Measurements from ENCODE around the gene SMIM22.
"Not testable (repeated sequence)": the region's sequence is repeated elsewhere in the genome, so short reads cannot be mapped to it uniquely, and the experiment has no call there.

Gene SMIM22

DNA sequence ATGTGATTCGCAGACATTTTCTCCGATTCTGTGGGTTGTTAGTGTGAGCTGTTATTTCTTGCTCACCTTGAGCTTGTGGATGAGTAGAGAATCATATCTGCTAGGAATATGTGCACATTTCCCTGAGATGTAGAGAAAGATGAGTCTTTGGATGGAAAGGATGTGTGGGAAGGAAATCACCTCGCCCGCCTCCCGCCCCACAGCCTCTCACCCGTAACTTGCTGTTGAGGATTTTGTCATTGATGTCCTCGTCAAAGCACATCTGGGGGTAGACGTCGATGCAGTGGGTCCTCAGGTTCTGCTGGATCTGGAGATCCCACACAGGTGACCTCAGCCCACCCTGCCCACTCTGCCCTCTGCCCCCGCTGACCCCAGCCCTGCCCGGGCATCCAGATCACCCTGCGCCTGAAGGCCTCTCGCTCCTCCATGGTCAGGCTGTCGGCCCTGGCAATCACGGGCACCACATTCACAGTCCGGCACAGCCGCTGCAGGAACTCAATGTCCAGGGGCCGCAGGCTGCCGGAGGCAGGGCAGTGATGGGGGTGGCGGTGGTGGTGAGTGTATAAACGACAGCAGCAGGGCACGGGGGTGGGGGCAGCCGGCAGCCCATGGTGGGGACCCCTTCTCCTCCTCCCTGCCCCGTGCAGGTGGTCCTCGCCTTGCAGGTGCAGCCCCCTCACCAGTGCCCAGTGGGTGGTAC is 11.8 kb upstream of the SMIM22 start:
- no peak for TF ChIP-seq CTCF (conservative IDR thresholded peaks at IDR 0.05; ENCODE audit: low read depth, low read length)
- no peak overlapping the region for H3K4me3 ChIP-seq (ENCODE audit: low read length)
- no peak for DNase-seq (ENCODE audit: low read depth)

DNA sequence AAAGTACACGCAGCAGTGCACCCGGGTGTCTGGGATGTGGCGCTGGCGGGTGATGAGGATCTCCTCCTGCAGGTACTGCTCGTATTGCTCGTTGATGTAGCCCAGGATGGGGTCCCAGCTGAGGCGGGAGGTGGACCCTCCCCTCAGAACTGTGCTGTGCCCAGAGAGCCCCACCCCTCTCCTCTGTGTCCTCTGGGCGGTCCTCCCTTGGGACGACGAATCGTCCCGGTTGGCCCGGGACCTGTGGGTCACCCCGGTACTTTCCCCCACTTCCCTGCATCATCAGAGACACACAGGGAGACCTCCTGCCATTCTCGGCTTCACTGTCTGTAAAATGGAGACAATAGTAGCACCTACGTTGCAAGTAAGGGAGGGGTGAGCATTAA is 11.2 kb upstream of the SMIM22 start:
- DNase-seq (ENCODE audit: low read depth) = no peak
- no peak for TF ChIP-seq CTCF (conservative IDR thresholded peaks at IDR 0.05; ENCODE audit: low read depth, low read length)
- no peak overlapping the region for H3K4me3 ChIP-seq (ENCODE audit: low read length)

GRCh38 chr16:4784444-4784987 is 10.7 kb upstream of the SMIM22 start:
- H3K4me3 ChIP-seq (ENCODE audit: low read length); DNase-seq (ENCODE audit: low read depth): not testable (repeated sequence)

- no peak for DNase-seq (ENCODE audit: low read depth)
- TF ChIP-seq CTCF (conservative IDR thresholded peaks at IDR 0.05; ENCODE audit: low read depth, low read length) = no peak
- no peak overlapping the region for H3K4me3 ChIP-seq (ENCODE audit: low read length)
Measured at GRCh38 chr16:4785758-4786433, 9.3 kb upstream of the SMIM22 start.

DNA sequence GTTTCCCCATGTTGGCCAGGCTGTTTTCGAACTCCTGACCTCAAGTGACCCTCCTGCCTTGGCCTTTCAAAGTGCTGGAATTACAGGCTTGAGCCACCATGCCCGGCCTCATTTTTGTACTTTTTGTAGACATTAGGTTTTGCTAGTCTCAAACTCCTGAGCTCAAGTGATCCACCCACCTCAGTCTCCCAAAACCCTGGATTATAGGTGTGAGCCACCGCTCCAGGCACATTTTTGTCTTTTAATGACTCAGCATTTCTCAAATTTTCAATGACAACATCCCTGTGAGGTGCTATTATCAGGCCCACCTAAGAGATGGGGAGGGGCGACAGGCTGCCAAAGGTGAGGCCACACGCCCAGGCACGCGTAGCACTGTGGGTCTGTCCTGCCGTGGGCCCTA is 8.1 kb upstream of the SMIM22 start:
- H3K4me3 ChIP-seq (ENCODE audit: low read length) = no peak overlapping the region
- no peak for TF ChIP-seq CTCF (conservative IDR thresholded peaks at IDR 0.05; ENCODE audit: low read depth, low read length)
- no peak for DNase-seq (ENCODE audit: low read depth)

- TF ChIP-seq CTCF (conservative IDR thresholded peaks at IDR 0.05; ENCODE audit: low read depth, low read length) = no peak
- H3K4me3 ChIP-seq (ENCODE audit: low read length) = no peak within 1 kb of the TSS
- DNase-seq (ENCODE audit: low read depth) = no peak
Measured at GRCh38 chr16:4787627-4788482, 7.3 kb upstream of the SMIM22 start, which contains the start of gene SEPTIN12. SEPTIN12 (minus strand) TSS chr16:4788345; CDS start chr16:4787645, 700 bp downstream.

- H3K4me3 ChIP-seq (ENCODE audit: low read length) = no peak overlapping the region
- no peak for TF ChIP-seq CTCF (conservative IDR thresholded peaks at IDR 0.05; ENCODE audit: low read depth, low read length)
- no peak for DNase-seq (ENCODE audit: low read depth)
Measured at GRCh38 chr16:4788489-4788889, 6.7 kb upstream of the SMIM22 start.

Measured in retinal pigment epithelial cell (primary cell).